H1 (cell line): ENCODE measurements around the gene SECISBP2L. TPM values are rescaled to one million over a fixed set of nuclear protein-coding genes. Genes with fewer than 3 reads are reported as not detected.

ENCODE experiments used
- CTCF ChIA-PET: fragments of 300-600 bp; sonication (Branson Sonifier 250); formaldehyde crosslinking; loops from one replicate; lab custom pipeline; 2021; ENCODE audit not compliant: partially characterized antibody; lab: Charles Lee
- POLR2A ChIA-PET: fragments of 300-600 bp; sonication (Branson Sonifier 250); formaldehyde crosslinking; loops from one replicate; lab custom pipeline; 2021; ENCODE audit warnings: inconsistent platforms; ENCODE audit not compliant: partially characterized antibody; lab: Charles Lee
- DNase-seq, 2 experiments: peaks; one replicate each; pipeline versions ENCODE4 v3.0.0 to v3.0.0-alpha.2; 2010 to 2022; ENCODE audit warnings: low spot score in 2 of 2, low read depth in 1 of 2, mixed read lengths in 1 of 2
- FAIRE-seq: peaks from 2 replicates; lab custom pipeline; 2011; peaks lifted over from hg19 to GRCh38; lab: Jason Lieb, UNC
- H2AFZ ChIP-seq: 2 replicates; pipeline ENCODE4 v1.8.1; 2012; ENCODE audit warnings: low read length, inconsistent platforms
- H2AK5ac ChIP-seq: 2 replicates; pipeline ENCODE4 v1.6.1; 2013; ENCODE audit warnings: low read depth, low read length
- H2BK120ac ChIP-seq: replicated peaks from 2 replicates; pipeline ENCODE3; 2013; ENCODE audit warnings: low read depth, low read length, inconsistent platforms
- H2BK12ac ChIP-seq: 2 replicates; pipeline ENCODE4 v1.6.1; 2013; ENCODE audit warnings: low read depth, low read length
- H2BK15ac ChIP-seq: 2 replicates; pipeline ENCODE4 v1.6.1; 2013; ENCODE audit warnings: low read length
- H2BK20ac ChIP-seq: 2 replicates; pipeline ENCODE4 v1.6.1; 2013; ENCODE audit warnings: low read length
- H2BK5ac ChIP-seq: 2 replicates; pipeline ENCODE4 v1.6.1; 2013; ENCODE audit warnings: low read depth, low read length
- H3K14ac ChIP-seq: 2 replicates; pipeline ENCODE4 v1.6.1; 2013; ENCODE audit warnings: inconsistent platforms; ENCODE audit not compliant: insufficient read length
- H3K18ac ChIP-seq: 2 replicates; pipeline ENCODE4 v1.6.1; 2013; ENCODE audit warnings: low read length; ENCODE audit errors: extremely low read depth
- H3K23ac ChIP-seq: 2 replicates; pipeline ENCODE4 v1.6.1; 2013; ENCODE audit warnings: inconsistent platforms; ENCODE audit not compliant: insufficient read length
- H3K23me2 ChIP-seq: 2 replicates; pipeline ENCODE4 v1.6.1; 2013; ENCODE audit warnings: low read depth, low read length
- H3K27ac ChIP-seq: 2 replicates; pipeline ENCODE4 v1.6.1; 2011; ENCODE audit warnings: low read depth, low read length, inconsistent platforms
- H3K27me3 ChIP-seq, 4 experiments: replicated peaks in 1 of 4; 1 replicate in 1 of 4; 2 replicates in 3 of 4; pipeline versions ENCODE4 v1.6.1 to v1.8.1; 2011 to 2013; ENCODE audit warnings: low read length in 3 of 4, mild to moderate bottlenecking in 3 of 4, inconsistent platforms in 2 of 4, mixed read lengths in 2 of 4, moderate library complexity in 1 of 4; ENCODE audit not compliant: control insufficient read depth in 3 of 4, insufficient read depth in 3 of 4; ENCODE audit errors: extremely low read depth in 1 of 4
- H3K36me3 ChIP-seq, 4 experiments: 2 replicates each; pipeline versions ENCODE4 v1.6.1 to v1.8.1; 2011 to 2013; ENCODE audit warnings: mild to moderate bottlenecking in 4 of 4, low read length in 3 of 4, moderate library complexity in 2 of 4, control low read depth in 1 of 4, inconsistent platforms in 1 of 4; ENCODE audit not compliant: insufficient read depth in 4 of 4, control insufficient read depth in 2 of 4
- H3K4ac ChIP-seq: replicated peaks from 2 replicates; pipeline ENCODE3; 2013; ENCODE audit warnings: low read length, low read depth, mixed read lengths, inconsistent platforms; ENCODE audit not compliant: insufficient read length
- H3K4me1 ChIP-seq, 4 experiments: replicated peaks in 1 of 4; 1 replicate in 1 of 4; 2 replicates in 3 of 4; pipeline versions ENCODE4 v1.6.1 to v1.8.1; 2011 to 2013; ENCODE audit warnings: low read length in 3 of 4, inconsistent platforms in 2 of 4, mixed read lengths in 1 of 4; ENCODE audit not compliant: insufficient read depth in 4 of 4, control insufficient read depth in 3 of 4
- H3K4me2 ChIP-seq, 2 experiments: 2 replicates each; pipeline versions ENCODE4 v1.6.1 to v1.8.1; 2011 to 2013; ENCODE audit warnings: low read depth in 2 of 2, low read length in 2 of 2, control low read depth in 1 of 2, inconsistent platforms in 1 of 2, mild to moderate bottlenecking in 1 of 2; ENCODE audit not compliant: insufficient read depth in 1 of 2
- H3K4me3 ChIP-seq, 4 experiments: fragments of 200-600, 300-600 bp in 1 of 4; sonication (generic), shearing (Covaris generic), sonication (Bioruptor Twin) in 1 of 4; 2 replicates each; pipeline versions ENCODE4 v1.5.1 to v1.8.1; 2011 to 2016; ENCODE audit warnings: low read length in 4 of 4, low read depth in 3 of 4, control low read depth in 2 of 4, inconsistent platforms in 2 of 4, mild to moderate bottlenecking in 2 of 4, mixed read lengths in 1 of 4, moderate library complexity in 1 of 4; ENCODE audit not compliant: insufficient read depth in 2 of 4; ENCODE audit errors: extremely low read depth in 1 of 4
- H3K56ac ChIP-seq: replicated peaks from 2 replicates; pipeline ENCODE3; 2013; ENCODE audit warnings: low read depth, mild to moderate bottlenecking, mixed read lengths, low read length, inconsistent platforms; ENCODE audit not compliant: insufficient read length
- H3K79me1 ChIP-seq: 2 replicates; pipeline ENCODE4 v1.6.1; 2013; ENCODE audit warnings: low read depth, low read length, control low read depth
- H3K79me2 ChIP-seq, 2 experiments: 2 replicates each; pipeline versions ENCODE4 v1.6.1 to v1.8.1; 2012 to 2013; ENCODE audit warnings: low read length in 2 of 2, mild to moderate bottlenecking in 2 of 2, inconsistent platforms in 1 of 2; ENCODE audit not compliant: insufficient read depth in 2 of 2, control insufficient read depth in 1 of 2
- H3K9ac ChIP-seq, 4 experiments: replicated peaks in 1 of 4; 1 replicate in 1 of 4; 2 replicates in 3 of 4; pipeline versions ENCODE4 v1.6.1 to v1.8.1; 2011 to 2013; ENCODE audit warnings: low read depth in 3 of 4, low read length in 3 of 4, control low read depth in 2 of 4, mild to moderate bottlenecking in 2 of 4, moderate library complexity in 2 of 4, inconsistent platforms in 1 of 4; ENCODE audit errors: extremely low read depth in 1 of 4
- H3K9me3 ChIP-seq, 2 experiments: 2 replicates each; pipeline versions ENCODE4 v1.6.1 to v1.8.1; 2012 to 2013; ENCODE audit warnings: mild to moderate bottlenecking in 2 of 2, moderate library complexity in 2 of 2, control low read depth in 1 of 2, inconsistent platforms in 1 of 2, low read depth in 1 of 2, low read length in 1 of 2, mixed read lengths in 1 of 2; ENCODE audit not compliant: insufficient read depth in 2 of 2
- H4K20me1 ChIP-seq, 2 experiments: replicated peaks in 1 of 2; 2 replicates each; pipeline versions ENCODE3 to v1.8.1; 2011 to 2013; ENCODE audit warnings: inconsistent platforms in 2 of 2, low read length in 2 of 2, mild to moderate bottlenecking in 1 of 2; ENCODE audit not compliant: insufficient read depth in 2 of 2, control insufficient read depth in 1 of 2
- H4K5ac ChIP-seq: 2 replicates; pipeline ENCODE4 v1.6.1; 2013; ENCODE audit warnings: low read length, low read depth, mixed read lengths, inconsistent platforms; ENCODE audit not compliant: insufficient read length
- H4K8ac ChIP-seq: 2 replicates; pipeline ENCODE4 v1.8.0; 2013; ENCODE audit warnings: mild to moderate bottlenecking, moderate library complexity, low read length, inconsistent platforms; ENCODE audit not compliant: insufficient read depth; ENCODE audit errors: extremely low read depth
- H4K91ac ChIP-seq: replicated peaks from 2 replicates; pipeline ENCODE3; 2013; ENCODE audit warnings: low read length, mixed read lengths, inconsistent platforms; ENCODE audit not compliant: insufficient read length
- CBX8 ChIP-seq: fragments of 300-800, 300-1000 bp; sonication (generic); IDR thresholded peaks from 2 replicates; pipeline ENCODE4 v1.7.1; 2016; ENCODE audit warnings: low read depth, low read length, borderline replicate concordance
- CEBPB ChIP-seq: IDR thresholded peaks from 2 replicates; pipeline ENCODE4 v1.6.1; 2012; ENCODE audit warnings: low read depth, low read length
- CREB1 ChIP-seq: IDR thresholded peaks from 2 replicates; pipeline ENCODE4 v1.6.1; 2012; ENCODE audit warnings: inconsistent platforms
- CTBP2 ChIP-seq: IDR thresholded peaks from 2 replicates; pipeline ENCODE4 v1.7.0; 2011; ENCODE audit warnings: borderline replicate concordance, mild to moderate bottlenecking, moderate library complexity, mixed read lengths, low read length; ENCODE audit not compliant: insufficient read depth, insufficient read length
- E2F6 ChIP-seq: IDR thresholded peaks from 2 replicates; pipeline ENCODE4 v1.6.1; 2012; ENCODE audit warnings: inconsistent platforms
- FOSL1 ChIP-seq: IDR thresholded peaks from 2 replicates; pipeline ENCODE4 v1.6.1; 2011; ENCODE audit warnings: mild to moderate bottlenecking, low read depth, low read length, moderate library complexity; ENCODE audit not compliant: insufficient read depth
- GTF2F1 ChIP-seq: IDR thresholded peaks from 2 replicates; pipeline ENCODE4 v1.6.1; 2012; ENCODE audit warnings: low read depth, low read length, improper control_type of control experiment, borderline replicate concordance
- NRF1 ChIP-seq: IDR thresholded peaks from 2 replicates; pipeline ENCODE4 v1.6.1; 2011; ENCODE audit warnings: mild to moderate bottlenecking, low read depth, low read length, improper control_type of control experiment
- RXRA ChIP-seq: IDR thresholded peaks from 2 replicates; pipeline ENCODE4 v1.6.1; 2011; ENCODE audit warnings: low read depth, mild to moderate bottlenecking, low read length, moderate library complexity; ENCODE audit not compliant: insufficient read depth
- SP1 ChIP-seq: IDR thresholded peaks from 2 replicates; pipeline ENCODE4 v1.6.1; 2011; ENCODE audit warnings: low read depth, low read length
- TAF7 ChIP-seq: optimal IDR thresholded peaks from 2 replicates; pipeline ENCODE3; 2011; ENCODE audit warnings: low read depth, mild to moderate bottlenecking, inconsistent platforms, low read length, moderate library complexity, borderline replicate concordance
- TBP ChIP-seq: IDR thresholded peaks from 2 replicates; pipeline ENCODE4 v1.6.1; 2011; ENCODE audit warnings: low read depth, low read length, improper control_type of control experiment
- TEAD4 ChIP-seq: IDR thresholded peaks from 2 replicates; pipeline ENCODE4 v1.6.1; 2012; ENCODE audit warnings: low read depth, low read length, inconsistent platforms, mixed read lengths
- polyA plus RNA-seq, 7 experiments: library from polyadenylated mRNA; depleted of rRNA in 3 of 7; stranded (reverse) in 5 of 7; unstranded in 2 of 7; fragments of >200 nt in 5 of 7; fragments of 200-250 nt in 2 of 7; gene quantifications; 1 replicate in 5 of 7; 2 replicates in 1 of 7; 4 replicates in 1 of 7; pipeline versions ENCODE4 v1.2.1 to v1.2.3, GENCODE V29; 2011 to 2013; ENCODE audit warnings: missing spikeins in 2 of 7, mixed read lengths in 2 of 7
- total RNA-seq: library from RNA; stranded (reverse); fragmentation: NEBNext Ultra II Directional; extraction: Animal tissue kit (Norgen Biotek cat#: 25700); gene quantifications from 2 replicates; pipeline ENCODE4 v1.2.1, GENCODE V29; 2021
- TF ChIP-seq, protein P1 (sequence below): IDR thresholded peaks from 2 replicates; pipeline ENCODE4 v1.6.1; 2012; ENCODE audit warnings: inconsistent platforms

Gene SECISBP2L
- total and polyA plus RNA-seq, 2 of the 8 experiments (the other 6 are each of a cell fraction or from before 2014, with no cell fraction given), result 7.6 to 22.8 TPM

DNA sequence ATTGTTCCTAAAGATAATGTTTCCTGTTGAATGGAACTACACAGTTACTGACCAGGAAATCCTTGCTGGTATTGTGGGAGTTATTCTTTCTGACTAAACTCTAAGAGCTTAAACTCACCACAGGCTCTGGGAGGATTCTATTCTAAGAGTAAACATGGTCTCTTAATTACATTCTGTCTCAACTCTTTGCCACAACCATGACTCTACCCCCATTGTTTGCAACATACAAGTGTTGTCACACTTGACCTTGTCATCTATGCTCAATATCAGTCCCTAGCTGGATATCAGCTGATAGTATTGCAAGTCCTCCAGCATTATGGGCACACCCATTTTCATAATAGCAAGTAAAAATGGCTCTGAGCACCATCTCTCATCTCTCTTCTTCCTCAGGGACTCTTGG, 29.6 kb upstream of the SECISBP2L start:
- Histone ChIP-seq H3K27ac (no peak overlapping the region), H3K4me3 (no peak overlapping the region), H2BK120ac (no peak overlapping the region), H2BK5ac (no peak overlapping the region), H3K9me3 (no peaks in the 10 kb centered on the region), H3K4me2 (no peak overlapping the region), H3K79me1 (no peaks in the 10 kb centered on the region), H3K36me3 (no peaks in the 10 kb centered on the region), H2AK5ac (no peak overlapping the region), H3K56ac (no peak overlapping the region), H4K8ac (no peak overlapping the region), H3K79me2 (no peaks in the 10 kb centered on the region), H3K23me2 (no peaks in the 10 kb centered on the region; the same call in 1 of the 2 replicates), H4K20me1 (no peaks in the 10 kb centered on the region), H3K23ac (no peak overlapping the region), H3K18ac (no peak overlapping the region), H3K4ac (no peak overlapping the region), H2BK15ac (no peak overlapping the region), H3K14ac (no peak overlapping the region), H2BK20ac (no peak overlapping the region), H2AFZ (no peak overlapping the region), H2BK12ac (no peak overlapping the region), H4K5ac (no peak overlapping the region), H3K27me3 (no peaks in the 10 kb centered on the region), H3K4me1 (no peaks in the 10 kb centered on the region), H4K91ac (no peak overlapping the region), H3K9ac (no peak overlapping the region)
- DNase-seq, result no peak
- no peak for FAIRE-seq
- ChIA-PET CTCF (interaction anchor here (0.7 kb wide), 1 partner anchor 8 kb away, joined by 3 read pairs; no protein-coding TSS in a partner anchor), POLR2A (no interaction called here)
- no peak for TF ChIP-seq CTBP2
- no peak for TF ChIP-seq TAF7
- TF ChIP-seq, protein P1, sequence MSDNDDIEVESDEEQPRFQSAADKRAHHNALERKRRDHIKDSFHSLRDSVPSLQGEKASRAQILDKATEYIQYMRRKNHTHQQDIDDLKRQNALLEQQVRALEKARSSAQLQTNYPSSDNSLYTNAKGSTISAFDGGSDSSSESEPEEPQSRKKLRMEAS, result no peak
- no peak for TF ChIP-seq SP1
- no peak for TF ChIP-seq CREB1
- TF ChIP-seq E2F6, result no peak
- TF ChIP-seq CEBPB, result no peak
- TF ChIP-seq TEAD4, result no peak
- no peak for TF ChIP-seq CBX8
- no peak for TF ChIP-seq FOSL1
- TF ChIP-seq TBP, result no peak
- TF ChIP-seq RXRA, result no peak
- TF ChIP-seq GTF2F1, result no peak
- no peak for TF ChIP-seq NRF1
